GM23338 (cell line): ENCODE measurements around the gene TENM4. TPM values are rescaled to one million over a fixed set of nuclear protein-coding genes. Genes with fewer than 3 reads are reported as not detected.

Experiments used
- ATAC-seq: fragments of 200-7000 bp; cut with Tn5 transposase; 3 replicates; pipeline ENCODE4 v1.9.1; 2020
- DNase-seq: peaks from one replicate; pipeline ENCODE4 v3.0.0-alpha.2; 2015; ENCODE audit warnings: low spot score
- H2AFZ ChIP-seq: fragments of 200-600 bp; sonication (generic); 2 replicates; pipeline ENCODE4 v1.8.0; 2016; ENCODE audit warnings: antibody characterized with exemption, mild to moderate bottlenecking, moderate library complexity
- H3F3A ChIP-seq: fragments of 200-600 bp; sonication (generic); replicated peaks from 2 replicates; pipeline ENCODE4 v1.8.0; 2017; ENCODE audit warnings: antibody characterized with exemption, mixed run types, low read depth
- H3K27ac ChIP-seq: fragments of 200-600 bp; sonication (generic); 2 replicates; pipeline ENCODE4 v1.6.1; 2016; ENCODE audit warnings: low read depth
- H3K27me3 ChIP-seq: fragments of 200-600 bp; sonication (generic); 2 replicates; pipeline ENCODE4 v1.8.0; 2016; ENCODE audit warnings: mild to moderate bottlenecking, mixed run types, moderate library complexity; ENCODE audit not compliant: insufficient read depth
- H3K36me3 ChIP-seq: fragments of 200-600 bp; sonication (generic); 2 replicates; pipeline ENCODE4 v1.8.0; 2016; ENCODE audit warnings: mild to moderate bottlenecking; ENCODE audit not compliant: insufficient read depth
- H3K4me1 ChIP-seq: fragments of 200-600 bp; sonication (generic); 2 replicates; pipeline ENCODE4 v1.8.0; 2016; ENCODE audit warnings: mild to moderate bottlenecking, moderate library complexity; ENCODE audit not compliant: insufficient read depth
- H3K4me2 ChIP-seq: fragments of 200-600 bp; sonication (generic); 2 replicates; pipeline ENCODE4 v1.7.1; 2017; ENCODE audit warnings: mixed run types
- H3K4me3 ChIP-seq: fragments of 200-600 bp; sonication (generic); 2 replicates; pipeline ENCODE4 v1.6.1; 2016; ENCODE audit warnings: mixed run types
- H3K79me2 ChIP-seq: fragments of 200-600 bp; sonication (generic); replicated peaks from 2 replicates; pipeline ENCODE4 v1.8.0; 2017; ENCODE audit warnings: mild to moderate bottlenecking; ENCODE audit not compliant: insufficient read depth
- H3K9me2 ChIP-seq: fragments of 200-600 bp; sonication (generic); 2 replicates; pipeline ENCODE4 v1.8.0; 2017; ENCODE audit not compliant: insufficient read depth
- H4K20me1 ChIP-seq: fragments of 200-600 bp; sonication (generic); replicated peaks from 2 replicates; pipeline ENCODE4 v1.8.0; 2017; ENCODE audit warnings: mild to moderate bottlenecking; ENCODE audit not compliant: insufficient read depth
- H3K27ac Mint-ChIP-seq: 2 replicates; pipeline ENCODE4 v1.8.0; 2020; ENCODE audit warnings: inconsistent platforms, mild to moderate bottlenecking, moderate library complexity, mixed read lengths
- H3K27me3 Mint-ChIP-seq: 3 replicates; pipeline ENCODE4 v1.8.0; 2022; ENCODE audit warnings: low read depth, mild to moderate bottlenecking, moderate library complexity, mixed read lengths, inconsistent platforms; ENCODE audit not compliant: insufficient read depth, poor library complexity
- H3K36me3 Mint-ChIP-seq: 3 replicates; pipeline ENCODE4 v1.8.0; 2021; ENCODE audit warnings: low read depth, mild to moderate bottlenecking, inconsistent platforms, moderate library complexity, mixed read lengths
- H3K4me1 Mint-ChIP-seq: 3 replicates; pipeline ENCODE4 v1.8.0; 2020; ENCODE audit warnings: mild to moderate bottlenecking, inconsistent platforms, mixed read lengths
- H3K4me3 Mint-ChIP-seq: 3 replicates; pipeline ENCODE4 v1.8.0; 2021; ENCODE audit warnings: moderate library complexity, mild to moderate bottlenecking, inconsistent platforms, mixed read lengths
- H3K9me3 Mint-ChIP-seq: 3 replicates; pipeline ENCODE4 v1.8.0; 2020; ENCODE audit warnings: moderate library complexity, mild to moderate bottlenecking, inconsistent platforms, mixed read lengths
- ETS1 ChIP-seq: IDR thresholded peaks from 2 replicates; pipeline ENCODE4 v1.6.1; 2016; ENCODE audit warnings: antibody characterized with exemption
- JUNB ChIP-seq: IDR thresholded peaks from one replicate; pipeline ENCODE4 v1.6.1; 2016; ENCODE audit warnings: antibody characterized with exemption; ENCODE audit not compliant: unreplicated experiment
- REST ChIP-seq: IDR thresholded peaks from one replicate; pipeline ENCODE4 v1.6.1; 2018; ENCODE audit warnings: antibody characterized with exemption; ENCODE audit not compliant: unreplicated experiment
- ZNF114 ChIP-seq: fragments of 250-450 bp; sonication (Bioruptor Pico); IDR thresholded peaks from 2 replicates; pipeline ENCODE4 v1.5.0; 2020; ENCODE audit warnings: mild to moderate bottlenecking, moderate library complexity
- ZNF462 ChIP-seq: fragments of 250-450 bp; sonication (Bioruptor Pico); IDR thresholded peaks from 2 replicates; pipeline ENCODE4 v1.5.0; 2020; ENCODE audit warnings: mild to moderate bottlenecking, moderate library complexity
- polyA plus RNA-seq: library from polyadenylated mRNA; unstranded; fragments of >200 nt; fragmentation: Nextera tagmentation; extraction: Ambion mirVana; gene quantifications from 2 replicates; pipeline ENCODE4 v1.2.1, GENCODE V29; 2016
- total RNA-seq: library from RNA; depleted of rRNA; stranded (reverse); fragments of >200 nt; shearing (Covaris generic); gene quantifications from 2 replicates; pipeline ENCODE4 v1.2.3, GENCODE V29; 2014

TENM4 gene
- total and polyA plus RNA-seq, 2 experiments from 2014 or later = 7.3 TPM

GRCh38 chr11:78783846-78784245, 657.0 kb downstream of the TENM4 start (continued):
- no peak for TF ChIP-seq ZNF462

GRCh38 chr11:78783301-78783700, 657.5 kb downstream of the TENM4 start:
- Mint-ChIP-seq H3K4me1 (peaks cover 21% of the 10 kb centered on the region), H3K4me3 (no peak overlapping the region), H3K9me3 (no peaks in the 10 kb centered on the region), H3K36me3 (no peaks in the 10 kb centered on the region; the same call in 2 of the 3 replicates), H3K27ac (no peak overlapping the region), H3K27me3 (peaks cover 3% of the 10 kb centered on the region)
- no peak overlapping the region for H2AFZ ChIP-seq
- no peaks in the 10 kb centered on the region for H3K36me3 ChIP-seq
- ATAC-seq (no peak), DNase-seq (no peak)
- no peak overlapping the region for H3K4me2 ChIP-seq
- peaks cover 18% of the 10 kb centered on the region for H3K4me1 ChIP-seq
- H3K27ac ChIP-seq = no peak overlapping the region
- no peaks in the 10 kb centered on the region for H3F3A ChIP-seq
- H3K4me3 ChIP-seq = no peak overlapping the region
- H3K27me3 ChIP-seq = no peaks in the 10 kb centered on the region
- H3K79me2 ChIP-seq = no peaks in the 10 kb centered on the region
- H4K20me1 ChIP-seq = no peaks in the 10 kb centered on the region
- peaks cover 13% of the 10 kb centered on the region for H3K9me2 ChIP-seq
- TF ChIP-seq REST (no peak), ETS1 (no peak), ZNF462 (no peak), JUNB (no peak), ZNF114 (CRISPR knock-in tag) (no peak)
